ENCODE measurements around the gene CEP162.
"Not testable (repeated sequence)": the region's sequence is repeated elsewhere in the genome, so short reads cannot be mapped to it uniquely, and the experiment has no call there.

The CEP162 gene

DNA sequence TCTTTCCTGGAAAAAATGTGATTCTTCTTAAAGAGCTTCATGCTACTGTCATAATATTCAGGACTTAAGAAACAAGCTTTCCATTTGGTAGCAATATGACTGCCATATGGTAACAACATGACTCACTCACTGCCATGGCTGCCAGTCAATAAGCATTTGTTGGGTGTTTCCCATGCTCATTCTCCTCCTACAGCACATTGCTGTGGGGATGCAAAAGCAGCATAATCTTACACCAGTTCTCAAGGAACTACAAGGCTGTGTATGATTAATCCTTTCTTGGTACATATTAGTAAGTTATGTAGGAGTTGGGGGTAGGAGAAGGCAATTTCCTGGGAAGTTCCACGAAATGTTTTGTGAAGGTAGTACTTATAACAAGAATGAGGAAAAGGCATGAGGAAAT, 76.7 kb downstream of the CEP162 start:
- peak in 1 of 14 donors; percentile 79 for DNase-seq

DNA sequence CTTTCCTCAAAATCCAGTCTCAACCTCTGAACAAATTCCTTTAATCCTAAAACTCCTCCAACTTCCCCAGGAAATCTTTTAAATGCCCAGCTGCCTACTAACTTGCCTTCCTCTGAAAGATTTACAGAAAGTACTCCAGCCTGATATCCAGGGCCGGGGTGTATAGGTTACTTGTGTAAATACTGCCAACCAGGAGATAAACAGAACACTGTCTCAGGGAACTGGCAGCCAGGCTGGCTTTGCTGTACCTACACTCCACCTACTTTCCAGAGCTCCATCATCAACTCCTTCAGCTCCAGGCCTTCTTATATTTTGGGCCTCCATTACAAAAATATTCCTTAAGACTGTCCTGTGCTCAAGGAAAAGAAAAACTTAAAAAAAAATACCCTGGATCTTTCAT, 85.9 kb downstream of the CEP162 start:
- DNase-seq = no peak

DNA sequence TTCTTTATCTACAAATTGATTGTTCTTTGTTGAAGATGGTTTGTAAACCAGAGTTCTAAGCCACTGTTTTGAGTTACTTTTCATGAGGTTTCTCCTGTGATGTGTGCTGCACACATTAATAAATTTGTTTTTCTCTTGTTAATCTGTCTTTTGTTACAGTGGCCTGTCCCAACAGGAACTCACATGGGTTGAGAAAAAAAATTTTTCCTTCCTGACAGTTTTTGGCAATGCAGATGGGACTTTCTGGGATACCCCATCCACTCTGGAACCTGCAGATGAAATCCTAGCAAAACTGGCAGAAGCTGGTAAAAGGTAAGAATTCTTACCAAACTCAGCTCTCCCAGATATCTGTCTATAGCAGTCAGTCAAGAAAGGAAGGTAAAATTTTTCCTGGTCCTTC, 88.1 kb downstream of the CEP162 start:
- DNase-seq = no peak

DNA sequence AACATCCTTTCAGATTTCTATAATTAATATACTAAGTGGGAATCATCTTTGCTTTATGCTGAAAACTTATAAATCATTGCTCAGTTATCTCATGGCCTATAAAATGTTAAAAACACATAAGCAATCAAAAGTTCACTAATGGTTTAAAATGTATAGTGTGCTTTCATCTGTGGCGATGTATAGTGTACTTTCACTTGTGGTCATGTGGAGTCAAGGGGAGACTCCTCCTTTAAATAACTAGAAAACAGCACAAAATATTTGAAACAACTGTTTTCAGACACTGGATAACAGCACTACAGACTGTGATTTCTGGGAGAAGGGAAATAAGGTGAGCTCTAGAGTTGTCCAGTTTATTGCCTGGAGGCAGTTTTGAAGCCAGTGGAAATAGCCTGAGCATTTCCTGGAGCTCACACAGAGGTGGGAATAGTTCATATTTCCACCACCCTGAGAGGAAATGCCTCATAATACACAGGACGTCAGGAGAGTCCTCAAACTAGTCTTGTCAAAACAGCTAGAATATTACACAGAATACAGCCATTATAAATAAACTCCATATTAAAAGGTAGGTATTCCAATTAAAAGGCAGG, 89.4 kb downstream of the CEP162 start:
- DNase-seq = peak in 1 of 14 donors; percentile 22

DNA sequence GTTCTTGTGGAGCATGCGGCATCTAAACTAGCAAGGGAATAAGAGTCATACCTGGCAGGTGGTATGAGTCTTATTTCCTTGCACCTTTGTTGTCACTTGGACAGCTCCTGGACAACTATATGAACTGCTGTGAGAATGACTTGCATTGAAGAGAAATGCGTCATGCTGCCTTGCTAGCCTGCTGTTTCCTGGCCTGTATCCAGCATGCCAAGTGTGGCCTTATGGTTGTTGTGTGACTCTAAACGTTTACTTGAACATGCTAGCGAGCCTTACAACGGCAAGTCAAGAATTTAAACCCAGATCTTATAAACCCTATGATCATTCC, 90.4 kb downstream of the CEP162 start:
- DNase-seq = peak in 1 of 14 donors; percentile 38

DNA sequence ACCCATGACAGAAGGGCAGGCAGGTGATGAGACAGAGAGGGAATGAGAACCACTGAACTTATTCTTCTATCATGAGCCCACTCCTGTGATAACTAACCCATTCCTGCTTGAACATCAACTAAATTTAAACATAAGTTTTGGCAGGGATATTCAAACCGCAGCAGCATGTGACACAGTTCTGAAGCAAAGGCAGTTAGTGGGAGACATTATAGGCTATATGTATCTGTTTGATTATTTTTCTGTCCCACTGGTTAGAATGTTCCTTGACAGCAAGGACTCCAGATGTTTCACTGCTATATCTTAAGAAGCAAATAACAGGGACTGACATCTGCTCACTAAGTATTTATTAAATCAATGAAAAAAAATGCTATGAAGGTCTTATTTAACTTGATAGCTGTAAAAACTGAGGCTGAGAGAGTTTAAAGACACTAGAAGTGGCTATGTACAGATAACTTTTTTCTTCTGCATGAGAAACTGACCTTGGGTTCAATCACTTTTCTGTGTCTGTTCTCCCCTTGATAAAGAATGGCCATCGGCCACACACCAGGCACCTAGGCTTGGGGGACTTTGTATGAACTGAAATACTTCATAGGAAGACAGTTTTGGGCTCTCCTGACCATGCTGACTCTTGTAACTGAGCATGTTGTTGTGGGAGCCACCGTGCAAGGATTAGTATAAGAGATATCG, 90.9 kb downstream of the CEP162 start:
- DNase-seq = no peak

DNA sequence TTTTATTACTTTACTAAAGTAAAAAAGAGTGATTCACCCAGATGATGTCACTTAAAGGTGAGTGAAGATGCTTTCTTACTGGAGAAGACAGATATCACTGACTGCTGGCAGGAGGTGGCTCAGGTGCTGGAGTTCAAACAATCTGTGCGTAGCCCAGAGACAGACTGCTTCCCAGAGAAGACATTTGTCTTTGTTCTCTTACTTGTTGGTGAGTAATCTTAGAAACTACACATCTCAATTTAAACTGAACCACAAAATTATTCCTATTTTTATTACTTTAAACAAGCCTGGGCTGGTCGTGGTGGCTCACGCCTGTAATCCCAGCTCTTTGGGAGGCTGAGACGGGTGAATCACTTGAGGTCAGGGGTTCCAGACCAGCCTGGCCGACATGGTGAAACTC, 92.2 kb downstream of the CEP162 start:
- no peak for DNase-seq

DNA sequence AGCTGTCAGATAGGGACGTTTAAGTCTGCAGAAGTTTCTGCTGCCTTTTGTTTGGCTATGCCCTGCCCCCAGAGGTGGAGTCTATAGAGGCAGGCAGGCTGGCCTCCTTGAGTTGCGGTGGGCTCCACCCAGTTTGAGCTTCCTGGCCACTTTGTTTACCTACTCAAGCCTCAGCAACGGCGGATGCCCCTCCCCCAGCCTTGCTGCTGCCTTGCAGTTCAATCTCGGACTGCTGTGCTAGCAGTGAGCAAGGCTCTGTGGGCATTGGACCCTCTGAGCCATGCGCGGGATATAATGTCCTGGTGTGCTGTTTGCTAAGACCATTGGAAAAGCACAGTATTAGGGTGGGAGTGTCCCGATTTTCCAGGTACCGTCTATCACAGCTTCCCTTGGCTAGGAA, 94.1 kb downstream of the CEP162 start:
- DNase-seq = not testable (repeated sequence)

DNA sequence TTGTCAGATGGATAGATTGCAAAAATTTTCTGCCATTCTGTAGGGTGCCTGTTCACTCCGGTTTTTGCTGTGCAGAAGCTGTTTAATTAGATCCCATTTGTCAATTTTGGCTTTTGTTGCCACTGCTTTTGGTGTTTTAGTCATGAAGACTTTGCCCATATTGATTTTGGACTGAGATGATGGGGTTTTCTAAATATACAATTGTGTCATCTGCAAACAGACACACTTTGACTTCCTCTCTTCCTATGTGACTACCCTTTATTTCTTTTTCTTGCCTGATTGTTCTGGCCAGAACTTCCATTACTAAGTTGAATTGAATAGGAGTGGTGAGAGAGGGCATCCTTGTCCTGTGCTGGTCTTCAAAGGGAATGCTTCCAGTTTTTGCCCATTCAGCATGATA, 97.9 kb downstream of the CEP162 start:
- not testable (repeated sequence) for DNase-seq

DNA sequence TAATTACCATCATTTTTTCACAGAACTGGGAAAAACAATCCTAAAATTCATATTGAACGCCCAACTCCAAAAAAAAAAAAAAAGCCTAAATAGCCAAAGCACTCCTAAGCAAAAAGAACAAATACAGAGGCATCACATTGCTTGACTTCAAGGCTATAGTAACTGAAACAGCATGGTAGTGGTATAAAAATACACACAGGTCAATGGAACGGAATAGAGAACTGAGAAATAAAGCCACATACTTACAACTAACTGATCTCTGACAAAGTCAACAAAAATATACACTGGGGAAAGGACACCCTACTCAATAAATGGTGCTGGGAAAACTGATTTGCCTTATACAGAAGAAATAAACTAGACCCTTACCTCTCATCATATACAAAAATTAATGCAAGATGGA, 104.3 kb downstream of the CEP162 start:
- DNase-seq = no peak

DNA sequence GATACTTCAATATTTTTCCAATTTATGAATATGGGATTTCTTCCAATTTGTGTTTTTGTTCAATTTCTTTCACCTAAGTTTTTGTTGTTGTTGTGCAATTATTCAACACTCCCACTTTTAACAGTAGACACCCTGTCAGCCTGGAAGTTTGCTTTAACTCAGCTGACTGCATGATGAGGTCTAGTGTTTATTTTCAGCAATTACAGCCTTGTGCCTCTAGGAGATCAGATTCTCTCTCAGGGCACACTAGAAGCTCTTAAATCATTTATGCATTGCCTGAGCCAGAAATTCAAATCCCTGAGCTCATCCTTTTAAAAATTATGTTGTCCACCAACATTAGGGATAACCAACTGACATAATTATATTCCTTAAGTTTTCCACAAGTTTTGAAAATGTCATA, 108.2 kb downstream of the CEP162 start:
- DNase-seq = no peak

DNA sequence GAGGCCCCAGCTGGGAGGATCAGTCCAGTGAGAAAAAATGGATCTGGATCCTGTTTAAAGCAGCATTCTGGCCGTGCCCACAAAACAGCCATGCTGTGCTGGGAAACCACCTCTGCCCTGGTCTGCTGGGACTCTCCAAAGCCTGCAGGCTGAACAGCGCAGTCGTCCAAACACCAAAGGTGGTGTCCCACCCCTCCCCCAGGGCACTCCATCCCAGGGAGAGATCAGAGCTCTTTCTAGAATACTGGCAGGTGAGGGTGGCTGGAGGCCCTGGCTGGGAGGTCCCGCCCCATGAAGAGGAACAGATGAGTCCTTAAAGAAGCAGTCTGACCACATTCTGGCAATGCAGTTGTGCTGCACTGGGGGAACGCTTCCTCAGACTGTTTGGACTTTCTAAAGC, 109.3 kb downstream of the CEP162 start:
- no peak for DNase-seq

DNA sequence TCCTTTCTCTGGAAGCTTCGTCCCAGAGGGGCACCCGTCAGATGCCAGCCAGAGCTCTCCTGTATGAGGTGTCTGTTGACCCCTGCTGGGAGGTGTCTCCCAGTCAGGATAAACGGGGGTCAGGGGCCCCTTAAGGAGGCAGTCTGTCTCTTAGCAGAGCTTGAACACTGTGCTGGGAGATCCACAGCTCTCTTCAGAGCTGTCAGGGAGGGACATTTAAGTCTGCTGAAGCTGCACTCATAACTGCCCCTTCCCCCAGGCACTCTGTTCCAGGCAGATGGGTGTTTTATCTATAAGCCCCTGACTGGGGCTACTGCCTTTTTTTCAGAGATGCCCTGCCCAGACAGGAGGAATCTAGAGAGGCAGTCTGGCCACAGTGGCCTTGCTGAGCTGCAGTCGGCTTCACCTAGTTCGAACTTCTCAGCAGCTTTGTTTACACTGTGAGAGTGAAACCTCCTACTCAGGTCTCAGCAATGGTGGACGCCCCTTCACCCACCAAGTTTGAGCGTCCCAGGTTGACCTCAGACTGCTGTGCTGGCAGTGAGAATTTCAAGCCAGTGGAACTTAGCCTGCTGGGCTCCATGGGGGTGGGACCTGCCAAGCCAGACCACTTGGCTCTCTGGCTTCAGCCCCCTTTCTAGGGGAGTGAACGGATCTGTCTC, 112.4 kb downstream of the CEP162 start:
- not testable (repeated sequence) for DNase-seq

DNA sequence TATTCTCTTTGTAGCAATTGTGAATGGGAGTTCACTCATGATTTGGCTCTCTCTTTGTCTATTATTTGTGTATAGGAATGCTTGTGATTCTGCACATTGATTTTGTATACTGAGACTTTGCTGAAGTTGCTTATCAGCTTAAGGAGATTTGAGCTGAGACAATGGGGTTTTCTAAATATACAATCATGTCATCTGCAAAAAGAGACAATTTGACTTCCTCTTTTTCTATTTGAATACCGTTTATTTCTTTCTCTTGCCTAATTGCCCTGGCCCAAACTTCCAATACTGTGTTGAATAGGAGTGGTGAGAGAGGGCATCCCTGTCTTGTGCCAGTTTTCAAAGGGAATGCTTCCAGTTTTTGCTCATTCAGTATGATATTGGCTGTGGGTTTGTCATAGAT, 116.1 kb downstream of the CEP162 start:
- not testable (repeated sequence) for DNase-seq

DNA sequence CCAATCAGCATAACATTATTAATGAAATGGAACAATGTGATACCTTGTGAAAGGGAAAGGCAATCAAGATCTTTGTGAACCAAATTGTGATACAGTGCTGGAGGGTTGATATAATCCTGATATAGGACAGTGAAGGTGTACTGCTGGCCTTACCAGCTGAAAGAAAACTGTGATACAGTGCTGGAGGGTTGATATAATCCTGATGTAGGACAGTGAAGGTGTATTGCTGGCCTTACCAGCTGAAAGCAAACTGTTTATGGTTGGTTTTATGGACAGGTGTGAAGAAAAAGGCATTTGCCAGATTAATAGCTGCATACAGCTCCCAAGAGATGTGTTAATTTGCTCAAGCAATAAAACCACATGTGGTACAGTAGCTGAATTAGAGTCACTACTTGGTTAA, 119.9 kb downstream of the CEP162 start:
- no peak for DNase-seq

DNA sequence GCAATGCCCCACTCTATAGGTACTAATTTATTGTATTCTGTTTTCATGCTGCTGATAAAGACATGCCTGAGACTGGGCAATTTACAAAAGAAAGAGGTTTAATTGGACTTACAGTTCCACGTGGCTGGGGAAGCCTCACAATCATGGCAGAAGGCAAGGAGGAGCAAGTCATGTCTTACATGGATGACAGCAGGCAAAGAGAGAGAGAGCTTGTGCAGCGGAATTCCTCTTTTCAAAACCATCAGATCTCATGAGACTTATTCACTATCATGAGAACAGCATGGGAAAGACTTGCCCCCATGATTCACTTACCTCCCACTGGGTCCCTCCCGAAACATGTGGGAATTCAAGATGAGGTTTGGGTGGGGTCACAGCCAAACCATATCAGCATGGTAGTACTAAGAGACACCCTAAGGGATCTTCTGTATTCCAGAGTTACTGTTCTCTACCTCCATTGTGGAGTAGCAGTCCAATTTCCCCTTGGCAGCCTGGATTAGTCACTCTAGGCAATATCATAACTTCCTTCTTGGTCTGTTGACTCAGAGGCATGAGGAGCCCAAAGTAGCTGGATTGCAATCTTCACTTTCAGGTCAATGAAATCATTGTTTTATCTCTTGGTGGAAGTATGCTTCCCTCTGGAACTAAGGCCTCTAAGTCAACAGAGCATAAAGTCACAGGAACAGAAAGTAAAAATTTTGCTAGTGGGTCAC, 122.1 kb downstream of the CEP162 start:
- not testable (repeated sequence) for DNase-seq

DNA sequence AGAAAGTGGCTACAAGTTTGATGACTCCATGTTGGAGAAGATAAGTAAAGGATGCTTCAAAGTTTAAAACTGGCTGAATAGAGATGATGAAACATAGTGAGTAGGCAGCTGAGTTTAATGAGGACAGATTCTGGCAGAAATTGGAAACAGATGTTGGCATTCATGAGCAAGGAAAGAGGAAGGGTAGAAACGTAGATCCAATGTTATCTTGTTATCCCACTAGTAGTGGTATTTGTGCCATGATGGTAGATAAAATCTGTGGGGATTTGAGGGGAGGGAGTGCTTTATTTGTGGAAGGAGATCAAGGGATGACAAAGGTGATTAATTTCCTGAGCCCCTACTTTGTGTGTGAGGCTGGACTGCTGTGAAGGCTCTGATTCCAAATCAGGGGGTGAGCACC, 124.4 kb downstream of the CEP162 start:
- no peak for DNase-seq

DNA sequence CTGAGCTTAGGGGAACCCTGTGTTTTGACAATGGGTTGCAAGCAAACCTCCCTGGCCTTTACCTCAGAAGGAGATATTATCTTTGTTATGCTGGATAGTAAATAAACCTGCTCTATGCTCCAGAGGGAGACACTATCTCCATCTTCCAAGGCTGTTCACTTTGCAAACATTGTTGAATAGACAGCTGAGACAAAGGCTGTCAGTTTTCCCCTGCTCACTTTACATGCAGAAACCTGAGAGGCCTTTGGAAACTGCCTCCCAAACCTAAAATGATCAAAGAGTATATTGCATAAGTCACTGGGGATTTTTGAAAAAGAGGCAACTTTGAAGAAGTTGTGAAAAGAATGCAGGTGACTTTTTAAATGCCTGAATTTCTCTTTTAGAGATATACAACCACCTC, 132.3 kb downstream of the CEP162 start:
- DNase-seq = no peak

DNA sequence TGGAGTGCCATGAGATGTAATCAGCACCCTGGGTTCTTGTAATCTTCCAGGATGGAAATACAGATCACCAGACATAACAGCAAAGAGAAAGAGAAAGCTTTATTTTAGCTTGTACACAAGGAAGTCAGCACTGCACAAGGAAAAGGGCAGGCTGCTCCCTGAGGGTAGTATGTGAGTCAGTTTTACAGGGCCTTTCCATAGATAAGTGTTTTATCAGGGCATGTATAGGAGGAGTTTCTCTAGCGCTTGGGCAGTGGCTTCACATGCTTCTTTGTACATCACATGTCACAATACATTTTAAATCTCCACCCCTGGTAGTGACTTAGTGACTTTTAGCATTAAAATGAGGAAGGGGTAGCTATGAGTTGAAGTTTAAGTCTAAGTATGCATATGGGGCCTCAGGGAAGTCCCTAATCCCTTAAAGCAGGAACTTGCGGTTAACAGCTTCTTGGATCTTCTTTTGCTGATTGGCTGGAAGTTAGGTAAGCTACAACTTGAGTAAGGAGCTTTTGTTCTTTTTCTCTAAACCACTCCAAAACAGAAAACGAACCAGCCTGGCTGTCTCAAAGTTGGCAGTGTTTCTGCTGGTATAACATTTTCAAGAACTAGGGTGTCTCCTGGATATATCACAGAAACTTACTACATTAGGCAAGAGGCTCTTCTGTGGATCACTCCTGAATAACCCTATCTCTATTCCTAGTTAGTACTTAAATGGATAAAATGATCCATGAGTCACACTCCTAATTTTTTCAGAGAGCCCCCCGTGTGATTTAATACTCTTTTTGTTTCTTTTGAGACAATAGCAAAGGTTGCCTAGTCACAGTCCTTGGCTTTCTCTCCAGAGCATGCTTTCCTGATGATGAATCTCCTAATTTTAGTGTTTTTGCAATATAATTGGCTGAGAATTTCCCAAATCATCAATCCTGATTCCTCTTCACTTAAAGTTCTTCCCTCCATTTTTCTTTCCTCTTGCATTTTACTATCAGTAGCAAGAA, 133.7 kb downstream of the CEP162 start:
- no peak for DNase-seq

DNA sequence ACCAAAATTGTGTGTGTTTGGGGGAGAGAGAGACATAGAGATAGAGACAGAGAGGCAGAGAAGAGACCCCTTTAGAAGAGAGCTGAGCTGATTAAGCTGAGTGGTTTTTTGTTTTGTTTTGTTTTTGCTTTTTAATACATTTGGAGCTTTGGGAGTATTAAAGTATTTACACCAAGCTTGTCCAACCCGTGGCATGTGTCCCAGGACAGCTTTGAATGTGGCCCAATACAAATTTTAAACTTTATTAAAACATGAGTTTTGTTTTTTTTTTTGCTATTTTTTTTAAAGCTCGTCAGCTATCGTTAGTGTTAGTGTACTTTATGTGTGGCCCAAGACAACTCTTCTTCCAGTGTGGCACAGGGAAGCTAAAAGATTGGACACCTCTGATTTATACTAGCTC, 137.9 kb downstream of the CEP162 start:
- DNase-seq = no peak

DNA sequence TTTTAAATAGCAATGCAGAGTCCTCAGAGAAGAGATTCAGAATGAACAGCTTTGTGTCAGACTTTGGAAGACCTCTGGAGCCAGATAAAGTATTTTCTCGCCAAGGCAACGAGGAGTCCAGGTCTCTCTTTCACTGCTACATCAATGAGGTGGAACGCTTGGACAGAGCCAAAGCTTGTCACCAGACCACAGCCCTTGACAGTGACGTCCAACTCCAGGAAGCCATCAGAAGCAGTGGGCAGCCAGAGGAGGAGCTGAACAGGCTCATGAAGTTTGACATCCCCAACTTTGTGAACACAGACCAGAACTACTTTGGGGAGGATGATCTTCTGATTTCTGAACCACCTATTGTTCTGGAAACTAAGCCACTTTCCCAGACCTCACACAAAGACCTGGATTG, 138.4 kb downstream of the CEP162 start:
- DNase-seq = no peak
